Central memory CD4-positive, alpha-beta T cell (primary cell): ENCODE results near the gene SAG.
"Not testable (repeated sequence)": the region's sequence is repeated elsewhere in the genome, so short reads cannot be mapped to it uniquely, and the experiment has no call there.

Experiments used
- DNase-seq: peaks from one replicate; pipeline ENCODE4 v3.0.0; 2022

Gene SAG

DNA sequence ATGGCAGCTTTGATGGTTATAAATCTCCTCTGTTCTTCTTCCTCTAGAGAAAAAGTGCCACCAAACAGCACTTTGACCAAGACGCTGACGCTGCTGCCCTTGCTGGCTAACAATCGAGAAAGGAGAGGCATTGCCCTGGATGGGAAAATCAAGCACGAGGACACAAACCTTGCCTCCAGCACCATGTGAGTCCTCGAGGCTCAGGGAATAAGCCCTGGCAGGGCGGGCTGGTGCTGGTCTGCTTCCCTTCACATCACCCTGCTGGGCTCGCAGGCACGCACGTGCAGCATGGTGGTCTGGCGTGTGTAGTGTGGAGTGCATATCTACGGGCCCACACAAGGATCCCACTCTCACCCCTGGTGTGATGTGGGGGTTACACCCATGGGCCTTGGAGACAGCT is 27.3 kb downstream of the SAG start:
- DNase-seq, result no peak

DNA sequence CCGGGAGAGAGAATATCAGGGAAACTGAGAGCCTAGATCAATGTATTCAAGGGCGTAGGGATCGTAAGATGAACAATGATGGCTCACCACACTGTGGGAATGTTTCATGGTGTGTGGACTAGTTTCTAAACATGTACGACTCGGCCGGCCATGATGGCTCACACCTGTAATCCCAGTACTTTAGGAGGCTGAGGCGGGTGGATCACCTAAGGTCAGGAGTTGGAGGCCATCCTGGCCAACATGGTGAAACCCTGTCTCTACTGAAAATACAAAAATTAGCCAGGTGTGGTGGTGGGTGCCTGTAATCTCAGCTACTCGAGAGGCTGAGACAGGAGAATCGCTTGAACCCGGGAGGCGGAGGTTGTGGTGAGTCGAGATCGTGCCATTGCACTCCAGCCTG is 28.5 kb downstream of the SAG start:
- not testable (repeated sequence) for DNase-seq

GRCh38 chr2:233336541-233336940 is 28.9 kb downstream of the SAG start:
- no peak for DNase-seq

- no peak for DNase-seq
Observed at GRCh38 chr2:233338046-233338445, 30.4 kb downstream of the SAG start.

GRCh38 chr2:233338812-233339368 is 31.3 kb downstream of the SAG start:
- DNase-seq, result no peak

GRCh38 chr2:233339427-233339826 is 31.8 kb downstream of the SAG start:
- no peak for DNase-seq

GRCh38 chr2:233341296-233341695 is 33.7 kb downstream of the SAG start:
- no peak for DNase-seq

- no peak for DNase-seq
Observed at GRCh38 chr2:233342301-233342700, 34.7 kb downstream of the SAG start.

DNA sequence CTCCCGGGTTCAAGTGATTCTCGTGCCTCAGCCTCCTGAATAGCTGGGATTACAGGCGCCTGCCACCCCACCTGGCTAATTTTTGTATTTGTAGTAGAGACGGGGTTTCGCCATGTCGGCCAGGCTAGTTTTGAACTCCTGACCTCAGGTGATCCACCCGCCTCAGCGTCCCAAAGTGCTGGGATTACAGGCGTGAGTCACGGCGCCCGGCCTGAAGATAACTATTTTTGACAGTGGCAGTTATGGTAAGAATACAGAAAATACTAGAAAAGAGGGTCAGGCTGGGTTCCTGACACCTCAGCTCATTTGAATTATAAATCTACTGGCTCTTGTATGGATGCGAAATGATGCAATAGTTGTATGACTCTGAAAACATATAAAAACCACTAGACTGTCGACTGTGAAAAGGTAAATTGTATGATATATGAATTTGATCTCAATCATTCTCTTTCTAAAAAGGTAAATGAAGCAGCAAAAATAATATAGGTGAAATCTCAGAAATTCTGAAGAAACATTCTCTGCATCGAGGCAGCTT is 35.6 kb downstream of the SAG start:
- no peak for DNase-seq

DNA sequence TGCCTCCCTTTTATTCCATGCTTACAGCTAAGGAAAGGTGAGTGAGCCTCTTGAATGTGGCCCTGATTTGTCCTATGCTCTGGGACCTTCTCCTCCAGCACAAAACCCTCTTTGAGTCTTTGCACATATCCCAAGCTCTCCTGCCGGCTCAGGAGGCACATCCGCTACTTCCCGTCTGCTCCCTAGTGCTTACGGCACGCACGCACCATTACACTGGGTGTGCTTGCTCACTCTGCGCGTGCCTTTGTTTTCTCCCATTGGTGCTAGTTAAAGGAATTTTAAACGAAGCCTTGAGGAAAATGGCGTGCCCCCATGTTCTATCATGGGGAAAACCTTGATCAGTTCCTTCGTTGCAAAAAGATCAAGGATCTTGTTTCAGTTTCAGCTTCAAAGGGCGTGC is 38.8 kb downstream of the SAG start:
- DNase-seq, result no peak

DNA sequence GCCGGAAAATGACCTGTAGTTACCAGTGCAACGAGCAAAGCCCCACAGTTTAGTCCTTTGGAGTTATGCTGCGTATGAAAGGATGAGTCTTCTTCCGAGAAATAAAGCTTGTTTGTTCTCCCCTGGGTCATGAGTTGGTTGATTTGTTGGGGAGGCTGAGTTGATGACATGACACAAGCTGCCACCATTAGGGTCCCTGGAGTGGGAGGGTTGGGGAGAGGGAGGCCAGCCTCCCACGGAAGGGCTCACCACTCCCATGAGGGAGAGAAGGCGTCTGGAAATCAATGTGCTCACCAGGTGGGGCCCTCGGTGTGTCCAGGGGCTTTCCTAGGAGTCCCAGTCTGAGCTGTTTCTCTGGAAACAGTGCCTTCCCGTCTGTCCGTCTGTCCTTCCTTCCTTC is 39.3 kb downstream of the SAG start:
- no peak for DNase-seq

DNA sequence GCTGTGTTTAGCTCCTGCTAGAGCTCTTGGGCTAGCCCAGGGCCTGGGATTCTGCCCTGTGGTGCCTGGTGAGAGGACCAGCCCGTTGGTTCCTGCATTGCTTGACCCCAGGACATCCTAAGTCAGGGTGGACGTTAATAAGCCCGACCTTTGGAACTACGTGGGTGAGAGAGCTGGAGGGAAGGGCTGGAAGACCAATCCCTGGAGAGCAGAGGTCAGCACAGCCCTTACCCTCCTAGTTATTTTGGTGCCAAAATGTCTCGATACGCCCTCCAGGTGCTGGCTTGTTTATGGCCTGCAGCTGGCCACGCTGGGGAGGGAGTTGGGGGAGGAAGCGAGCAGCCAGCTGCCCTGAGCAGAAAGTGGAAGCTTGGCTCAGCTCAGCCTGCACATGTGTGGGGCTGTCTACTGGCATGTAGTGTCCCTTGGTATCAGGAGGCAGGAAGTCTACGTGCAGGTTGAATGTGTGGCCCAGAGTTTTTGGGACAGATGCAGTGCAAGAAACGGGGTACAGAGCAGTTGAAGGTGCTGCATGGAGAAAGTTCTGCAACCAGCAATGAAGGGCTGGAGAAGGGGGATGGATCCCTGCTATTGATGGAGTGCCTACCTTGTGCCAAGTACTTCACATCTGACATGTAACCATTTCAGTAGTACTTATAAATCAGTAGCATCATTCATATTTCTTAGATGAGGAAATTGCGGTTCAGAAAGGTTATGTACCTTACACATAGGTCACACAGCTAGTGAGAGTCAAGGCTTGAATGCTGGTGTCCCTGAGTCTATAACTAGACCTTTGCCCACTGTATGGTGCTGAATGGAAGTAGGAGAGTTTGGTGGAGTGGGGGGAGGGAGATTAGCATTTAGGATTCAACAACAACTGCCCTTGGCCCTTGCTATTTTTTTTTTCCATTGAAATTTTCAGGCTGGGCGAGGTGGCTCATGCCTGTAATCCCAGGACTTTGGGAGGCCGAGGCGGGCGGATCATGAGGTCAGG is 41.7 kb downstream of the SAG start:
- no peak for DNase-seq

DNA sequence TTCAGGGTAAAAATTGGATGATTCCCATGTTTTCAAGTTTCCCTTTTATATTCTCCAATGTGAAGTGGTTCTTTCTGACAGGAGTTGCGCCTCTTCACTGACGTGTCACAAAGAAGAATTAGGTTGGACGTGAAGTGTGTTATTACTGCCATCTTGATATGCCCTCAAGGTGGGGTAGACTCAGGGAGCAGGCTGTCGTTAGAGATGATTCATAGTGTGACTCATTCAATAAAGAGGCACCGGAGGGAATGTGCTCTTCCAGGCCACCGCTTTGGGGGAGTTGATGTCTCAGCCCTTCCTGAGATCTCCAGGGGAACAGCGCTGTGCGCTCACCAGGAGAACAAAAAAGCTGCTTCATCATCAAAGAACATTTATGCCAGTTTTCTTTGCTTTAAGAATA is 43.1 kb downstream of the SAG start:
- no peak for DNase-seq

DNA sequence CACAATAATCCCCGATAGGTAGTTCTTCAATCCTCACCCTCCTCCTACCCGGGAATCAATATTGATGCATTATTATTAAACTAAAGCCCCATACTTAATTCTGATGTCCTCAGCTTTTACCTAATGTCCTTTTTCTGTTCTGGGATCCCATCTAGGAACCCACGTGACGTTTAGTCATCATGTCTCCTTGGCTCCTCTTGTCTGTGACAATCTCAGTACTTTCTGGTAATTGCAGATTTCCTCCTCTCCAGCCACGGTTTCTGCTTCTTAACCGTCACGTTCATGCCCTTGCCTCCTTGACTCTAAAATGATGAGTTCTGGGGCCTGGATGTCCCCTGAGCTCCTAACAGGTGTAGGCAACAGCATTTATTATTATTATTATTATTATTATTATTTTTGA is 43.8 kb downstream of the SAG start:
- no peak for DNase-seq

GRCh38 chr2:233352141-233352842 is 44.7 kb downstream of the SAG start:
- DNase-seq, result no peak

GRCh38 chr2:233353101-233353768 is 45.6 kb downstream of the SAG start:
- no peak for DNase-seq

GRCh38 chr2:233353769-233354499 is 46.3 kb downstream of the SAG start, which contains the start of gene DGKD:
Gene DGKD, plus strand, starts transcription at chr2:233354494. Its CDS starts 25 bp downstream, at chr2:233354519.
- DNase-seq, result peak; percentile 60

DNA sequence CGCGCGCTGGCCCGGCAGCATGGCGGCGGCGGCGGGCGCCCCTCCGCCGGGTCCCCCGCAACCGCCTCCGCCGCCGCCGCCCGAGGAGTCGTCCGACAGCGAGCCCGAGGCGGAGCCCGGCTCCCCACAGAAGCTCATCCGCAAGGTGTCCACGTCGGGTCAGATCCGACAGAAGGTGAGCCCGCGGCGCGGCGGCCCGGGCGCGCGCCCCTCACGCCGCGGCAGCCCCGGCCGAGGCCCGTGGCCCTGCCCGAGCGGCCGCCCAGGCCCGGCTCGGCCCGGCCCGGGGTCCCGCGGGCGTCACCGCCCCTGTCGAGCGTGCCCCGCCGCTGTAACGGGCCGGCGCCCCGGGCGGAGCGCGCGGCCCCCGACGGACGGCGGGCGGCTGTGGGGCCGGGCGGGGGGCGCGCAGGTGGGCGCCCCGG is 46.9 kb downstream of the SAG start:
- no peak for DNase-seq

- DNase-seq, result no peak
Observed at GRCh38 chr2:233354971-233355574, 47.5 kb downstream of the SAG start.

GRCh38 chr2:233355916-233356315 is 48.3 kb downstream of the SAG start:
- no peak for DNase-seq

DNA sequence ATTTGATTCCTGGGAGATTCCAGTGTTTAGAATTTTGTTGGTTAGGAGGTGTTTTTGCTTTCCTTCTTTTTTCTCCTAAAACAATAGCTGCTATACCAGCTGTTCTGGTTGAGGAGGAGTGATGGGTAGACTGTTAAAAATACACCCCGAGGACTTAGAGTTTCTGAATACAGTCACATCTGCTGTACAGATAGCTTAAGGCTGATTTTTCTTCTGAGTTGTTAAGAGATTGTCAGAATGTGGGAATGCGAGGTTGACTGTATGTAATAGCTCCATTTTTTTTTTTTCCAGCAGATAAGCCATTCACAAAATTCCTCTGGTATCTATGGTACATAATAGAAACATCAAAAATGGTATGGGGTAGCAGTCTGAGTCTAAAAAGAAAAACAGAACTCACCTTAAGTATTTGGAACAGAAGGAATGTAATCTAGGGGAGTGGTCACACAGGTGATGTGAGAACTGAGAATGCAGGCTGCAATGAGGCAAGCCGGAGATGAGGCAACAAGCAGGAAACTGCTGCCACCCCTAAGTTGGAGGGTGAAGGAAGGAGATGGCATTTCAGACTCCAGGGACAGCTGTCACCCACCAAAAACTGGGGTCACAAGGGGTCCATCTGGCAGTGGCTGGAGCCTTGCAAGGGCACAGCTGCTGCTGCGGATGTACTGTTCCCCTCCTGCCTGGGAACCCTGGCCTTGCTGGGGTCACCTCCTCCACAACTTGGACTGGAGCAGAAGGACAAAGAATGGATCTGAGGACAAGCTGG is 49.1 kb downstream of the SAG start:
- no peak for DNase-seq
